Calu3 (cell line): Measurements from ENCODE around the gene OVCA2. TPM values are rescaled to one million over a fixed set of nuclear protein-coding genes. Genes with fewer than 3 reads are reported as not detected.

Experiments
- Bru-seq: library from RNA; stranded (reverse); fragments of 400-500 nt; gene quantifications from one replicate; lab custom pipeline; 2021; lab: Mats Ljungman, UMichigan
- BruChase-seq, 2 experiments: library from RNA; stranded (reverse); fragments of 400-500 nt; gene quantifications; one replicate each; lab custom pipeline; 2021; lab: Mats Ljungman, UMichigan
- BruUV-seq: library from RNA; stranded (reverse); fragments of 400-500 nt; replicated peaks from 2 replicates; lab custom pipeline; 2021; lab: Mats Ljungman, UMichigan
- CTCF ChIA-PET: fragments of 300-600 bp; sonication (Branson Sonifier 250); formaldehyde crosslinking; loops from one replicate; lab custom pipeline; 2022; ENCODE audit warnings: antibody characterized with exemption; lab: Charles Lee
- DNase-seq: peaks from one replicate; pipeline ENCODE4 v3.0.0; 2022
- H3K27ac Mint-ChIP-seq: one replicate; pipeline ENCODE4 v1.8.0; 2022; ENCODE audit warnings: mixed read lengths; ENCODE audit not compliant: unreplicated experiment
- H3K27me3 Mint-ChIP-seq: one replicate; pipeline ENCODE4 v1.8.0; 2022; ENCODE audit warnings: mixed read lengths; ENCODE audit not compliant: unreplicated experiment
- H3K36me3 Mint-ChIP-seq: one replicate; pipeline ENCODE4 v1.8.0; 2022; ENCODE audit warnings: mild to moderate bottlenecking, moderate library complexity, mixed read lengths; ENCODE audit not compliant: insufficient read depth, unreplicated experiment
- H3K4me1 Mint-ChIP-seq: one replicate; pipeline ENCODE4 v1.8.0; 2022; ENCODE audit warnings: mild to moderate bottlenecking, low read depth, mixed read lengths; ENCODE audit not compliant: unreplicated experiment
- H3K4me3 Mint-ChIP-seq: one replicate; pipeline ENCODE4 v1.8.0; 2022; ENCODE audit warnings: mild to moderate bottlenecking, low read depth, moderate library complexity, mixed read lengths; ENCODE audit not compliant: unreplicated experiment
- H3K9me3 Mint-ChIP-seq: one replicate; pipeline ENCODE4 v1.8.0; 2022; ENCODE audit warnings: low read depth, mixed read lengths; ENCODE audit not compliant: unreplicated experiment
- CTCF ChIP-seq: fragments of 200-600 bp; IDR thresholded peaks from one replicate; pipeline ENCODE4 v1.8.0; 2022; ENCODE audit warnings: antibody characterized with exemption; ENCODE audit not compliant: unreplicated experiment
- intact Hi-C: fragments of 100-400 bp; cut with micrococcal nuclease; formaldehyde crosslinking; loops from one replicate; pipeline ENCODE4 v1.10.0; 2022; ENCODE audit not compliant: unreplicated experiment
- long read RNA-seq: library from polyadenylated mRNA; stranded (forward); transcript quantifications from one replicate; pipeline ENCODE4 v2.0.0, GENCODE V29; 2022
- total RNA-seq: library from RNA; stranded (reverse); gene quantifications from 2 replicates; pipeline ENCODE4 v1.2.3, GENCODE V29; 2022

Gene OVCA2
- total RNA-seq (21.0 and 22.1 TPM in 2 replicates), Bru-seq, nascent RNA (percentile 38 among the genes with signal in this experiment), BruChase-seq, experiment 1, labeled RNA remaining after a 6-hour chase (percentile 68 among the genes with signal in this experiment), BruChase-seq, experiment 2, labeled RNA remaining after a 2-hour chase (percentile 65 among the genes with signal in this experiment)
- long read RNA-seq, transcript OVCA2-201 (2 exons, 1,122 nt): major isoform, 69 of 72 reads
- long read RNA-seq, partial matches to known transcripts: 0 of 72 reads
- long read RNA-seq, other reads (novel, unspliced or antisense): 3 of 72 reads

DNA sequence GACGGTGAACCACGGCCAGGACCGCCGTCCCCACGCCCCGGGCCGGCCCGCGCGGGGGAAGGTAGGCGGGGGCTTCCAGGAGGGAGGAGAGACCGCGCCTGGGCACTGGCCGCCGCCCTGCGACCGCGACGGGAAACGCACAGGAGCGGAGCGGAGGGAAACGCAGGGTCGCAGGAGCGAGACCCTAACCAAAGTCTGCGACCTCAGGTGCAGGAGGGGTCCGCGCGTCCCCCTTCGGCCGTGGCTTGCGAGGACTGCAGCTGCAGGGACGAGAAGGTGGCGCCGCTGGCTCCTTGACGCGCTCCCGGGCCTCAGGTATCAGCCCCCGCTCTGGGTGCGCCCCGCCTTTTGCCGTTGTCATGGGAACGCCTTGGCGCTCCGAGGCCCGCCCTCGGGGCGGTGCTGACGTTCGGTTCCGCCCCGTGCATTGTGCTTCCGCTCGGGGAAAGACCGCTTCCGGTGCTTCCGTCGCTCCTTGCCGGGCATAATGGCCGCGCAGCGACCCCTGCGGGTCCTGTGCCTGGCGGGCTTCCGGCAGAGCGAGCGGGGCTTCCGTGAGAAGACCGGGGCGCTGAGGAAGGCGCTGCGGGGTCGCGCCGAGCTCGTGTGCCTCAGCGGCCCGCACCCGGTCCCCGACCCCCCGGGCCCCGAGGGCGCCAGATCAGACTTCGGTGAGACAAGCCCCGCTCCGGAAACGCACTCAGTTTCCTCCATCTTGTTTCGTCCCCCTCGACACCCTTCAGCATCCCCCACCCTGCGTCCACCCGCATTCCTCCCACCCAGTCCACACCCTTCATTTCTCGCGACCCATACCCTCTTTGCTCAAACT is at the start of gene OVCA2:
Gene OVCA2 (plus strand): TSS at position 462 of the 829 bp plus-strand sequence. CDS start 26 bp downstream, at position 488.
- no TSS peak for BruUV-seq
- peak within 1 kb of the TSS; percentile 96 for H3K27ac Mint-ChIP-seq
- CTCF ChIA-PET: interaction anchor here (1.1 kb wide), 1 partner anchor 133 kb away, joined by 3 read pairs; no protein-coding TSS in a partner anchor
- H3K9me3 Mint-ChIP-seq: no peaks in the 10 kb centered on the region
- peaks cover 10% of the 10 kb centered on the region for H3K4me1 Mint-ChIP-seq
- peak within 1 kb of the TSS; percentile 83 for H3K4me3 Mint-ChIP-seq
- peak; percentile 93 for DNase-seq
- H3K27me3 Mint-ChIP-seq: no peaks in the 10 kb centered on the region
- intact Hi-C loops: loop anchor here (1.0 kb wide), 1 partner anchor 11 kb away; the partner anchor contains the start of gene DPH1
- peaks cover 31% of the 10 kb centered on the region for H3K36me3 Mint-ChIP-seq
- TF ChIP-seq CTCF: no peak

DNA sequence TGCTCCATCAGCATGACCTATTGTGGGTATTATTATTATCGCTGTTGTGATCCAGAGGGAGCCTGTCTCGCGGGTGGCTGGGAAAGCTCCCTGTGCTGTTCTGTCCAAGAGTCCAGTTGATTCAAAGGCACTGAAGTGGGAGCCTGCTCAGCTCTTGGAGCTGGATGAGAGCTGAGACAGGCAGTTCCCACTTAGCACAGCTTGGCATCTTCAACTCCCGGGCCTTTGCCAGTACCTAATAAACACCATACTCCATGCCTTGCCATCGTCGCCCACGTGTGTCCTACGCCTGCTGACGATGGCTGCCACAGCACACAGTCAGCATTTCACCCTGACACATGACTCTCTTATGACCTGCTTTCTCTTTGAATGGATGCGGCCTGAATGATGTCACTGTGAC is 49.3 kb upstream of the OVCA2 start:
- Mint-ChIP-seq H3K27ac (no peak overlapping the region), H3K4me1 (peaks cover 16% of the 10 kb centered on the region), H3K36me3 (peaks cover 6% of the 10 kb centered on the region), H3K27me3 (peaks cover 27% of the 10 kb centered on the region), H3K9me3 (no peaks in the 10 kb centered on the region), H3K4me3 (no peak overlapping the region)
- CTCF ChIA-PET: no interaction called here
- TF ChIP-seq CTCF: no peak
- DNase-seq: no peak
- BruUV-seq: no TSS peak
- intact Hi-C loops: no loop called here

DNA sequence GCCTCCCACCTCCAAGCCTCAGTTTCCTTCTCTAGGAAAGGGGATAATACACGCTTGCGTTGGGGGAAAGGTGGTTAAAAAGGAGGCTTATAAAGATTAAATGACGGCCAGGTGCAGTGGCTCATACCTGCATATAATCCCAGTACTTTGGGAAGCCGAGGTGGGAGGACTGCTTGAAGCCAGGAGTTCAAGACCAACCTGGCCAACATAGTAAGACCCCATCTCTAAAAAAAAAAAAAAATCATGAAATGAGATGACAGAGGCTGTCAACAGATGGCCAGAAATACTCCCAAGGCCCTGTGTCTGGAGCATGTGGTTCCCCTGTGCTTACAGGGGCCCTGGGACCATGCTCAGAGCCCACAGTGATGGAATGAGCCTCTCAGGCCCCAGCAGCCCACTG is 47.1 kb upstream of the OVCA2 start:
- no TSS peak for BruUV-seq
- TF ChIP-seq CTCF: no peak
- Mint-ChIP-seq H3K36me3 (peaks cover 9% of the 10 kb centered on the region), H3K27ac (no peak overlapping the region), H3K27me3 (peaks cover 13% of the 10 kb centered on the region), H3K9me3 (no peaks in the 10 kb centered on the region), H3K4me3 (no peak overlapping the region), H3K4me1 (peaks cover 18% of the 10 kb centered on the region)
- intact Hi-C loops: no loop called here
- DNase-seq: no peak
- CTCF ChIA-PET: no interaction called here

GRCh38 chr17:1995321-1995892 is 46.4 kb upstream of the OVCA2 start:
- peaks cover 13% of the 10 kb centered on the region for H3K27me3 Mint-ChIP-seq
- intact Hi-C loops: no loop called here
- no peak for TF ChIP-seq CTCF
- no peak for DNase-seq
- no peaks in the 10 kb centered on the region for H3K9me3 Mint-ChIP-seq
- H3K4me1 Mint-ChIP-seq: peaks cover 23% of the 10 kb centered on the region
- CTCF ChIA-PET: no interaction called here
- H3K36me3 Mint-ChIP-seq: peaks cover 13% of the 10 kb centered on the region
- no TSS peak for BruUV-seq
- H3K4me3 Mint-ChIP-seq: no peak overlapping the region
- no peak overlapping the region for H3K27ac Mint-ChIP-seq
